Measurements from ENCODE around the gene CDKAL1.
"Not testable (repeated sequence)": the region's sequence is repeated elsewhere in the genome, so short reads cannot be mapped to it uniquely, and the experiment has no call there.

CDKAL1 gene

GRCh38 chr6:21208081-21208795 lies 674.0 kb downstream of the CDKAL1 start:
- no peak for DNase-seq (ENCODE audit: low spot score)

DNA sequence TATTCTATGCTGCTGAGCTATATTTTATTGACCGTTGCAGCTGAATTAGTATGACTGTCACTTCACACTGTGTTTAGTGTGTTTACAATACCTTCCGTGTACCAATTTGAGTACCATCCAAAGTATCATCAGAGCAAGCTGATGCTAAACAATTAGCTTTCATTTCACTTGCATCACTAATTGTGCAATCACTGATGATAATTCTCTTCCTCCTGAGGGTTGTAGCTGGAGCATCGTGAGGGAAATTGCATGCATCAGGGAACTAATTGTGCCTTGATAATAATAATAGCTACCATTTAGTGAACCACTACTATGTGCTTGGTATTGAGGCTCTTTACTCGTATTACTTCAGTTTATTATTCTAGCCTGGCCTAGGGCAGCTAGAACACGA lies 674.5 kb downstream of the CDKAL1 start:
- no peak for DNase-seq (ENCODE audit: low spot score)

- no peak for DNase-seq (ENCODE audit: low spot score)
These were observed 679.2 kb downstream of the CDKAL1 start for GRCh38 chr6:21213492-21213891.

GRCh38 chr6:21214738-21215448 lies 680.6 kb downstream of the CDKAL1 start:
- no peak for DNase-seq (ENCODE audit: low spot score)

DNA sequence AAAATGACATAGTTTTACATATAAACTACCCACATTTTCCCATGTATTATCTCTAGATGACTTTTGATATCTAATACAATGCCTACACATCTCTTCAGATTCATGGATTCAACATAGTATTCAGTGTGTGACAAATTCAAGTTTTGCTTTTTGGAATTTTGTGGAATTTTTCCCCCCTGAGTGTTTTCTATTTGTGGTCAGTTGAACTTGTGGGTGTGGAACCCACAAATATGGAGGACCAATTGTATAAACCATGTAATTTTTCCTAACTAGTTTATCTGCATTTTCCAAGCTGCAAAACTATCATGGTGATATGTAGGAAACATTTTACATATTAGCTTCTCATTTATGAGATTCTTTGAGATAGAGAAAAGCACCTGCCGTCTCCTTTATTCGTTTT lies 685.0 kb downstream of the CDKAL1 start:
- DNase-seq (ENCODE audit: low spot score) = no peak

GRCh38 chr6:21219856-21220255 lies 685.6 kb downstream of the CDKAL1 start:
- no peak for DNase-seq (ENCODE audit: low spot score)

GRCh38 chr6:21220271-21220987 lies 686.2 kb downstream of the CDKAL1 start:
- no peak for DNase-seq (ENCODE audit: low spot score)

GRCh38 chr6:21222656-21223055 lies 688.4 kb downstream of the CDKAL1 start:
- no peak for DNase-seq (ENCODE audit: low spot score)

DNA sequence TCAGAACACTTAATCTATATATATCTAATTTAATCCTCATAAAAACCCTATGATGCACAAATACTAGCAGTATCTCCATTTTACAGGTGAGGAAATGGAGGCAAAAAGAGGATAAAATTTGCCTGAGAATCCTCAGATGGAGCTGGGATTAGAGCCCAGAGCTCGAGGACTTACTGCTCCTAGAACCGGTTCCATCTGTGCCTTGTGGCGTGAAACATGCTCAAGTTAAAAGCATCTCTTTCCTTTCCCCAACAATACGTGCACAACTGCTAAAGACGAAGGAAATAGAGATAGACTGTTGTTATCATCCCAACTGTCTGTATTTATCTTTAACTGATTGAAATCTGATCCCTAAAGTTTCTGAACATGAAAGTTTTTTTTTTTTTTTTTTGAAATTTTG lies 691.7 kb downstream of the CDKAL1 start:
- DNase-seq (ENCODE audit: low spot score) = no peak

GRCh38 chr6:21227486-21227885 lies 693.2 kb downstream of the CDKAL1 start:
- no peak for DNase-seq (ENCODE audit: low spot score)

GRCh38 chr6:21228411-21228810 lies 694.2 kb downstream of the CDKAL1 start:
- no peak for DNase-seq (ENCODE audit: low spot score)

DNA sequence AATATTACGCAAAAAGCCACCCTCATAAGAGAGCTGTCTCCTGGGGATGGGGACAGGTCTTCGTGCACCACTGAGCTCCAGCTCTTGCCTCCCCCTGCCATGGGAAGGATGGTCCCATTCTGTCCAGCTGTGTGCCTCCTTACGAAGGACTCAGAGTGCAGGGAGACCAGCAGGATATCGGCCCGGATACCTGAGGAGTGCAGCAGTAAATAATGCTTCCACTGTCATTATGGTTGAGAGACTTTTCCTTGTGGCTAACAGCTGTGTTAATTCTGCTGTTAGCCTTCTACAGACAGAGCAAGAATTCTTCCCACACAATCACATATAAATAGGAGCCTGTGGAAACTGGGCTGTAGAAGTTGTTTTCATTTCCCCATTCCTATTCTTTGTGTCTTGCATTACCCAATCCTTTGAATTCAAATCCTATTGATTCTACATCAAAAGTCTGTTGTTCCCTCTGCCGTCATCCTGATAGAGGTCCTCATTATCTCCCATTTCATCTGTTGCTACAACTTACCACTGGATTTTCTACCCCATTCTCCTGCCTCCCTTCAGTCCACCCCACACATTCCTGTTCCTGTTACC lies 694.7 kb downstream of the CDKAL1 start:
- no peak for DNase-seq (ENCODE audit: low spot score)

DNA sequence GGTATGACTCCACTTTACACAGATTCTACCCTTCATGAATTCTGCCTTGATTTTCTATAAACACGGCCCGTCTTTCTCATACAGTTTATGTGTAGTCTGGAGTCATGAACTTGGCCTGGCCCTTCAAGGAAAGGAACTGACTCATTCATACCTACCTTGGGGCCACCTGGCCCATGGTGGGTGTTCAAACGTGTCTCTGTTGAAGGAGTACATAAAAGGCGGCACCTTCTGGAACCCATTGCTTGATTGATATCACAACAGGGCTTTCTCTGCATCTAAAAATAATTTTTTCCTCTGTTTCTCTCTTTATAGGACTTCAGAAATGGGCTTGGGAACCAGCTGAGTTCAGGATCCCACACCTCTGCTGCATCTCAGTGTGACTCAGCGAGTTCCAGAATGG lies 696.3 kb downstream of the CDKAL1 start:
- no peak for DNase-seq (ENCODE audit: low spot score)

DNA sequence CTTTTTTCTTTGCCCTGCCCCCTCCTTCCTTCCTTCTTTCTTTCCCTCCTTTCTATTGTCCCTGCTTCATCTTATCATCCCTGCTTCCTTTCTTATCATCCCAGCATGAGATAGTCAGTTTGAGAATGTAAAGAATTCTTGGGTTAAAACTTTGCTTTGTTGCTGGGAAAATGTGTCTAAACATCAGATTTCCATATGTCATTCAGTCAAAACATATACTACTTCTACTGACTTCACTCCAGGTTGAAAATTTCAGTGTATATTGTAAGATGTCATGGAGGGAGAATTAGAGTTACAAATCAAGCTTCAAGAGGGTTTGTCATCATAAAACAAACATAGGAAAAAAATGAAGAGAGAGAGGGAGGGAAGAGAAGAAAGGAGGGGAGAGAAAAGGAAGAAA lies 700.9 kb downstream of the CDKAL1 start:
- no peak for DNase-seq (ENCODE audit: low spot score)

- no peak for DNase-seq (ENCODE audit: low spot score)
These were observed 704.0 kb downstream of the CDKAL1 start for GRCh38 chr6:21238208-21238607.

DNA sequence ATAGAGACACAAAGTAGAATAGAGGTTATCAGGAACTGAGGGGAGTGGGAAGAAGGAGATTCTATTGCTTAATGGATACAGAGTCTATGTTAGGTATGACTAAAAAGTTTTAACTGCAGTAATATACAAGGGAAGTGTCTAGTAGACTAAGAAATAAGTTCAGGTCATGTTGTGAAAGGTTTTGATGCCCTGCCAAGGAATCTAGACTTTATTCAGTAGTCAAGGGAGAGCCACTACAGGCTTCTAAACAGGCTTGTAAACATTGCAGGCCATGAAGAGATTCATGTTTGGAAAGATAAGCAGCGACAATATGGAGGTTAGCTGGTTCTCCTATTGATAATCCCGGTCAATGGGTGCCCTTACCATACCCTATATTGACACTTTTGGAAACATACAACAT lies 706.5 kb downstream of the CDKAL1 start:
- no peak for DNase-seq (ENCODE audit: low spot score)

GRCh38 chr6:21241231-21242130 lies 707.2 kb downstream of the CDKAL1 start:
- DNase-seq (ENCODE audit: low spot score) = no peak

DNA sequence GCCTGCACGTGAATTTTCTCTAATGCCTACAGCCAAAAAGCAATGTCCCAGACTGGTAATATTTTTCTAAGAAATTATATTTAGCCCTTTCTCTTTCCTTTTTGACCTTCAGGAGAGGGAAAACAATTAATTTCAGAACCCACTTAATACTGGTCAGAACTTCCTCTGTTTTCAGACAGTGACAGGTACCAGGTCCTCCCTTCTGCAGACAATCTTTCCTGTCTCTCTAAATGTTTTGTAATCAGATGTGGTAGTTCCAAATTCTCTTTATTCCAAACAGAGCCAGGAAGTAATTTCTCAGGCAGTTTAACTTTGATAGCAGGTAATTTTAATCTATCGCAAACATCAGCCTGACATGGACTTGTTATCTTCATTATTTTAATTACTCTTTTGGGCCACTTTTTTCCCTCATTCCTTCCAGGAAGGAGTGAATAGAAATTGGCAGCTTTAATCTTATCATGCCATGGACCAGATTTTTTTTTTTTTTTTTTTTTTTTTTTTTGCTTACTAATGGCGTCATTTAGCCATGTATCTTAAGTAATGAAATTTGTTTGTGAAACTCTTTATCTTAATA lies 710.7 kb downstream of the CDKAL1 start:
- no peak for DNase-seq (ENCODE audit: low spot score)

- no peak for DNase-seq (ENCODE audit: low spot score)
These were observed 711.2 kb downstream of the CDKAL1 start for GRCh38 chr6:21245488-21245887.

DNA sequence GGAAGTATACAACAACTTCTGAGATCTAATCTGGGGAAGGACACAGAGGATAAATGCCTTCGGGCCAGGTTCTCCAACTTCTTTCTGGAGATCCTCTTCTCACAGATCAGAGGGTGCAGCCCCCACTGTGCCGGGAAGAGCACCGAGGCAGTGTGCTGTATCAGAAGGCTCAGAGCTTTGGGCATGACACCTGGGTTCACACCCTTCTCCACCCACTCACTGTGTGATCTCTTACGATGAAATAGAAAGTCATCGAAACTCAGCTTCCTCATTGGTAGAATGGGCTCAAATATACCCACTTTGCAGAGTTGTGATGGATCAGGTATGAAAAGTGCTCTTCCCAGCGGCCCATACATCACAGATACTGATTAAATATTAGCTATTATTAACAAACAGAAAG lies 711.8 kb downstream of the CDKAL1 start:
- no peak for DNase-seq (ENCODE audit: low spot score)

DNA sequence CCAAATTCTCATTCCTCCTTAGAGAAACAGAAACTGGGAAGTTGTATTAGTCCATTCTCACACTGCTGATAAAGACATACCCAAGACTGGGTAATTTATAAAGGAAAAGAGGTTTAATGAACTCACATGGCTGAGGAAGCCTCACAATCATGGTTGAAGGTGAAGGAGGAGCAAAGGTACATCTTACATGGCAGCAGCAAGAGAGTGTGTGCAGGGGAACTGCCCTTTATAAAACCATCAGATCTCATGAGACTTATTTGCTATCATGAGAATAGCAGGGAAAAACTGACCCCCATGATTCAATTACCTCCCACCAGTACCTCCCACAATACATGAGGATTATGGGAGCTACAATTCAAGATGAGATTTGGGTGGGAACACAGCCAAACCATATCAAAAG lies 720.2 kb downstream of the CDKAL1 start:
- DNase-seq (ENCODE audit: low spot score) = not testable (repeated sequence)
